GM12878 (cell line): ENCODE results near the gene TUBA3E. TPM values are rescaled to one million over a fixed set of nuclear protein-coding genes. Genes with fewer than 3 reads are reported as not detected.
"Not testable (repeated sequence)": the region's sequence is repeated elsewhere in the genome, so short reads cannot be mapped to it uniquely, and the experiment has no call there.

Experiments
- ATAC-seq: fragments of 200-7000 bp; cut with Tn5 transposase; 3 replicates; pipeline ENCODE4 v1.9.1; 2020; ENCODE audit warnings: mild to moderate bottlenecking, moderate library complexity
- BruUV-seq: library from RNA; stranded (reverse); fragments of 400-500 nt; replicated peaks from 2 replicates; lab custom pipeline; 2021; lab: Mats Ljungman, UMichigan
- CTCF ChIA-PET: fragments of 300-600 bp; sonication (Branson Sonifier 250); formaldehyde crosslinking; extraction: SDS; loops from one replicate; lab custom pipeline; 2021; ENCODE audit warnings: inconsistent platforms; lab: Yijun Ruan, JAX
- POLR2A ChIA-PET: fragments of 350-600 bp; formaldehyde crosslinking; extraction: SDS; loops from one replicate; lab custom pipeline; 2021; ENCODE audit warnings: inconsistent platforms; lab: Charles Lee
- RAD21 ChIA-PET: fragments of 300-600 bp; sonication (Branson Sonifier 250); formaldehyde crosslinking; loops from one replicate; lab custom pipeline; 2023; ENCODE audit warnings: antibody characterized with exemption; ENCODE audit not compliant: unreplicated experiment; lab: Charles Lee
- SMC1A ChIA-PET: fragments of 300-600 bp; sonication (Branson Sonifier 250); formaldehyde crosslinking; loops from one replicate; lab custom pipeline; 2023; ENCODE audit not compliant: unreplicated experiment, uncharacterized antibody; lab: Charles Lee
- DNase-seq: peaks from one replicate; pipeline ENCODE4 v3.0.0-alpha.2; 2011; ENCODE audit warnings: low read depth, low spot score
- FAIRE-seq: peaks from 3 replicates; lab custom pipeline; 2011; peaks lifted over from hg19 to GRCh38; lab: Jason Lieb, UNC
- H2AFZ ChIP-seq: 2 replicates; pipeline ENCODE4 v1.6.0; 2011; ENCODE audit warnings: low read depth, low read length, control low read depth; ENCODE audit not compliant: control insufficient read depth
- H3K27ac ChIP-seq: 2 replicates; pipeline ENCODE4 v1.5.1; 2011; ENCODE audit warnings: control low read depth; ENCODE audit not compliant: control insufficient read depth, insufficient read depth
- H3K27me3 ChIP-seq, 2 experiments: replicated peaks in 1 of 2; 2 replicates each; pipeline versions ENCODE4 v1.6.0 to v1.6.1; 2011; ENCODE audit warnings: low read length in 1 of 2; ENCODE audit not compliant: control insufficient read depth in 2 of 2, insufficient read depth in 2 of 2
- H3K36me3 ChIP-seq, 2 experiments: 2 replicates each; pipeline ENCODE4 v1.5.1; 2011; ENCODE audit warnings: low read length in 1 of 2; ENCODE audit not compliant: control insufficient read depth in 2 of 2, insufficient read depth in 2 of 2
- H3K4me1 ChIP-seq: 2 replicates; pipeline ENCODE4 v1.6.1; 2011; ENCODE audit warnings: mild to moderate bottlenecking, low read length, moderate library complexity, mixed read lengths; ENCODE audit not compliant: control insufficient read depth, insufficient read depth
- H3K4me2 ChIP-seq: 2 replicates; pipeline ENCODE4 v1.6.0; 2011; ENCODE audit warnings: control low read depth; ENCODE audit not compliant: control insufficient read depth, insufficient read depth
- H3K4me3 ChIP-seq: fragments of 200-600 bp; sonication (generic); 2 replicates; pipeline ENCODE4 v1.5.1; 2016
- H3K79me2 ChIP-seq: 2 replicates; pipeline ENCODE4 v1.6.0; 2011; ENCODE audit warnings: low read length; ENCODE audit not compliant: control insufficient read depth, insufficient read depth
- H3K9ac ChIP-seq: 2 replicates; pipeline ENCODE4 v1.8.0; 2011; ENCODE audit warnings: low read length, control low read depth, mixed read lengths; ENCODE audit not compliant: control insufficient read depth, insufficient read depth
- H3K9me3 ChIP-seq: replicated peaks from 3 replicates; pipeline ENCODE4 v1.5.1; 2011; ENCODE audit warnings: mild to moderate bottlenecking, low read length; ENCODE audit not compliant: control insufficient read depth, insufficient read depth
- H4K20me1 ChIP-seq: 2 replicates; pipeline ENCODE4 v1.6.0; 2011; ENCODE audit not compliant: control insufficient read depth, insufficient read depth
- WGBS: methylation state at CpG from one replicate; pipeline ENCODE4 v1.1.6; 2016; ENCODE audit warnings: low lambda C conversion rate; ENCODE audit not compliant: insufficient replicate concordance, insufficient coverage; ENCODE audit errors: missing lambda C conversion rate; 5-methylcytosine and 5-hydroxymethylcytosine counted together
- in situ Hi-C: fragments of 300-500 bp; cut with MboI; formaldehyde crosslinking; loops from 9 replicates; pipeline ENCODE4 v1.14.3; 2018; ENCODE audit warnings: mixed read lengths
- intact Hi-C: fragments of 100-400 bp; cut with micrococcal nuclease; formaldehyde crosslinking; loops from one replicate; pipeline ENCODE4 v1.14.2; 2022; ENCODE audit not compliant: unreplicated experiment
- polyA plus RNA-seq, 11 experiments: library from polyadenylated mRNA; depleted of rRNA in 4 of 11; unstranded in 6 of 11; stranded (reverse) in 5 of 11; fragments of >200 nt; fragmentation: Nextera tagmentation in 4 of 11; fragmentation: Illumina TruSeq in 1 of 11; extraction: Ambion mirVana in 4 of 11; extraction: Trizol in 1 of 11; gene quantifications; 1 replicate in 1 of 11; 2 replicates in 10 of 11; pipeline versions ENCODE4 v1.2.1 to v1.2.3, GENCODE V29; 2011 to 2016; ENCODE audit warnings: inconsistent platforms in 2 of 11, missing spikeins in 2 of 11, low read depth in 1 of 11
- total RNA-seq, 4 experiments: library from RNA; depleted of rRNA in 3 of 4; stranded (reverse); fragments of >200 nt in 3 of 4; fragmentation: Illumina TruSeq in 1 of 4; extraction: Trizol in 1 of 4; gene quantifications; 2 replicates each; pipeline versions ENCODE4 v1.2.1 to v1.2.3, GENCODE V29; 2013 to 2021

The TUBA3E gene
- total and polyA plus RNA-seq, 10 of the 15 experiments (the other 5 are each of a cell fraction or from before 2014, with no cell fraction given) = not detected

DNA sequence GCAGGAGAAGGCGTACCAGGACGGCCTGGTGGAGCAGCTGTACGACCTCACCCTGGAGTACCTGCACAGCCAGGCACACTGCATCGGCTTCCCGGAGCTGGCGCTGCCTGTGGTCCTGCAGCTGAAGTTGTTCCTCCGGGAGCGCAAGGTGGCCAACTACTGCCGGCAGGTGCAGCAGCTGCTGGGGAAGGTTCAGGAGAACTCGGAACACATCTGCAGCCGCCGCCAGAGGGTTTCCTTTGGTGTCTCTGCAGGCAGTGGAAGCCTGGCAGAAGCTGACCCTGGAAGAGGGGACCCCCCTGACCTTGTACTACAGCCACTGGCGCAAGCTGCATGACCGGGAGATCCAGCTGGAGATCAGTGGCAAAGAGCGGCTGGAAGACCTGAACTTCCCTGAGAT, 32.7 kb upstream of the TUBA3E start:
- DNase-seq, H3K27ac ChIP-seq, POLR2A ChIA-PET, CTCF ChIA-PET, H3K4me3 ChIP-seq, H3K27me3 ChIP-seq, in situ Hi-C loops, RAD21 ChIA-PET, BruUV-seq, intact Hi-C loops, H3K79me2 ChIP-seq, H2AFZ ChIP-seq, SMC1A ChIA-PET, H3K4me2 ChIP-seq, FAIRE-seq, H3K9ac ChIP-seq, H3K36me3 ChIP-seq, H3K4me1 ChIP-seq, H3K9me3 ChIP-seq, H4K20me1 ChIP-seq, ATAC-seq: not testable (repeated sequence)
- 72% methylated on average over 15 of the region's 15 CpGs for WGBS

GRCh38 chr2:130230376-130230775, 32.1 kb upstream of the TUBA3E start:
- ATAC-seq, RAD21 ChIA-PET, H3K4me2 ChIP-seq, H3K9me3 ChIP-seq, H4K20me1 ChIP-seq, BruUV-seq, intact Hi-C loops, DNase-seq, H3K27me3 ChIP-seq, H3K79me2 ChIP-seq, in situ Hi-C loops, H3K27ac ChIP-seq, POLR2A ChIA-PET, H3K4me3 ChIP-seq, H2AFZ ChIP-seq, CTCF ChIA-PET, H3K9ac ChIP-seq, H3K4me1 ChIP-seq, FAIRE-seq, SMC1A ChIA-PET, H3K36me3 ChIP-seq: not testable (repeated sequence)
- 60% methylated on average over 14 of the region's 18 CpGs for WGBS
